Glutamatergic neuron (in vitro differentiated cells): ENCODE data around the gene FKBP14. TPM values are rescaled to one million over a fixed set of nuclear protein-coding genes. Genes with fewer than 3 reads are reported as not detected.
A peak's percentile ranks its signal among the peaks of the same experiment; 100 is the strongest.

ENCODE experiments used
- DNase-seq: peaks from one replicate; pipeline ENCODE4 v3.0.0; 2022
- H3K27ac Mint-ChIP-seq: one replicate; pipeline ENCODE4 v1.8.0; 2020; ENCODE audit warnings: mild to moderate bottlenecking, mixed read lengths, inconsistent platforms; ENCODE audit not compliant: unreplicated experiment
- H3K27me3 Mint-ChIP-seq: one replicate; pipeline ENCODE4 v1.8.0; 2020; ENCODE audit warnings: mild to moderate bottlenecking, moderate library complexity, mixed read lengths, inconsistent platforms; ENCODE audit not compliant: unreplicated experiment
- H3K36me3 Mint-ChIP-seq: one replicate; pipeline ENCODE4 v1.8.0; 2020; ENCODE audit warnings: mild to moderate bottlenecking, mixed read lengths, inconsistent platforms; ENCODE audit not compliant: unreplicated experiment
- H3K4me1 Mint-ChIP-seq: one replicate; pipeline ENCODE4 v1.8.0; 2020; ENCODE audit warnings: mild to moderate bottlenecking, low read depth, mixed read lengths, inconsistent platforms; ENCODE audit not compliant: unreplicated experiment
- H3K4me3 Mint-ChIP-seq: one replicate; pipeline ENCODE4 v1.8.0; 2020; ENCODE audit warnings: mild to moderate bottlenecking, mixed read lengths, inconsistent platforms; ENCODE audit not compliant: unreplicated experiment
- H3K9me3 Mint-ChIP-seq: one replicate; pipeline ENCODE4 v1.8.0; 2020; ENCODE audit warnings: mild to moderate bottlenecking, moderate library complexity, mixed read lengths, inconsistent platforms; ENCODE audit not compliant: unreplicated experiment
- long read RNA-seq: library from polyadenylated mRNA; unstranded; transcript quantifications from one replicate; pipeline ENCODE4 v2.0.0, GENCODE V29; 2020; ENCODE audit not compliant: unreplicated experiment
- total RNA-seq: library from RNA; stranded (reverse); fragmentation: NEBNext Ultra II Directional; extraction: Animal tissue kit (Norgen Biotek cat#: 25700); gene quantifications from one replicate; pipeline ENCODE4 v1.2.1, GENCODE V29; 2021; ENCODE audit not compliant: unreplicated experiment
- TF ChIP-seq, protein P1 (sequence below): fragments of 200-600 bp; sonication (generic); IDR thresholded peaks from one replicate; pipeline ENCODE4 v1.5.0; 2021; ENCODE audit not compliant: partially characterized antibody, unreplicated experiment

The FKBP14 gene, protein sequence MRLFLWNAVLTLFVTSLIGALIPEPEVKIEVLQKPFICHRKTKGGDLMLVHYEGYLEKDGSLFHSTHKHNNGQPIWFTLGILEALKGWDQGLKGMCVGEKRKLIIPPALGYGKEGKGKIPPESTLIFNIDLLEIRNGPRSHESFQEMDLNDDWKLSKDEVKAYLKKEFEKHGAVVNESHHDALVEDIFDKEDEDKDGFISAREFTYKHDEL
- 6.8 TPM for total RNA-seq
- long read RNA-seq, full-length matches to known transcripts = 2 of 2 reads
- long read RNA-seq, partial matches to known transcripts = 0 of 2 reads
- long read RNA-seq, other reads (novel, unspliced or antisense) = 0 of 2 reads

DNA sequence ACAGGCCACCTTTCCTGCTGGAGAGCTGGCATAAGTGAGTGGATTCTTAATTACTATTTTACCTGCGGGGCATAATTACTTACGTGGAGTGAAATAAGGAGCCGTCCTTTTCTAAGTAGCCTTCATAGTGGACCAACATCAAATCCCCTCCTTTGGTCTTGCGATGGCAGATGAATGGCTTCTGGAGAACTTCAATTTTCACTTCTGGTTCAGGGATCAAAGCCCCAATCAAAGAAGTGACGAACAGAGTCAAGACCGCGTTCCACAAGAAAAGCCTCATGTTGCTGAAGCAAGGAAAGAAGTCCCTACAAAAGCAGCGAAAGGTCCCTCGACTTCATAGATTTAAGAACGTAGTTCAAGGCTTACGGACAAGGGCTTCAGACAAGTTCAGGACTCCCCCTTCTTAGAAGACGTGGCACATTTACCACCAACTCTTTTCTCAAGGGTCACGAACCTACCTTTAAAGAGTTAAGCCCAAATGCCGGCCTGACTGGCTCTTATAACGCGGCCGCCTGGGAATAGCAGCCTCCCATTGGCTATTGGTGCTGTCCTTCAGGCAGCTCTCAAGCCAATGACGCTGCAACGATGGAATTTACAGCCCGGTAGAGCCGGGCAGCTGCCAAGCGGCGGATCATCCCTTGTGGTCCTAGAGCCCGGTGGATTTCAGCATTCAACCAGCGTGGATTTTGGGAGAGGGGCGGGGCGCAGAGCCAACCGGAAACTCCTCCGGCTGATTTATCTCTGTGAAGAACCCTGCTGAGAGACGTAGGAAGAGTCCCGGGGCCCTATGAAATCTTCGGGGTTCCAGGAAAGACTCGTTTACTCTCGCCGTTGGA lies at the start of gene FKBP14:
TSS of gene FKBP14 (minus strand) at position 474 of the 836 bp plus-strand sequence. CDS start at position 280, 194 bp downstream.
- Mint-ChIP-seq H3K4me1 (peaks cover 10% of the 10 kb centered on the region), H3K9me3 (peaks cover 9% of the 10 kb centered on the region), H3K27ac (peak within 1 kb of the TSS; percentile 29), H3K27me3 (peaks cover 4% of the 10 kb centered on the region), H3K36me3 (no peaks in the 10 kb centered on the region), H3K4me3 (peak within 1 kb of the TSS; percentile 98)
- TF ChIP-seq, protein P1, sequence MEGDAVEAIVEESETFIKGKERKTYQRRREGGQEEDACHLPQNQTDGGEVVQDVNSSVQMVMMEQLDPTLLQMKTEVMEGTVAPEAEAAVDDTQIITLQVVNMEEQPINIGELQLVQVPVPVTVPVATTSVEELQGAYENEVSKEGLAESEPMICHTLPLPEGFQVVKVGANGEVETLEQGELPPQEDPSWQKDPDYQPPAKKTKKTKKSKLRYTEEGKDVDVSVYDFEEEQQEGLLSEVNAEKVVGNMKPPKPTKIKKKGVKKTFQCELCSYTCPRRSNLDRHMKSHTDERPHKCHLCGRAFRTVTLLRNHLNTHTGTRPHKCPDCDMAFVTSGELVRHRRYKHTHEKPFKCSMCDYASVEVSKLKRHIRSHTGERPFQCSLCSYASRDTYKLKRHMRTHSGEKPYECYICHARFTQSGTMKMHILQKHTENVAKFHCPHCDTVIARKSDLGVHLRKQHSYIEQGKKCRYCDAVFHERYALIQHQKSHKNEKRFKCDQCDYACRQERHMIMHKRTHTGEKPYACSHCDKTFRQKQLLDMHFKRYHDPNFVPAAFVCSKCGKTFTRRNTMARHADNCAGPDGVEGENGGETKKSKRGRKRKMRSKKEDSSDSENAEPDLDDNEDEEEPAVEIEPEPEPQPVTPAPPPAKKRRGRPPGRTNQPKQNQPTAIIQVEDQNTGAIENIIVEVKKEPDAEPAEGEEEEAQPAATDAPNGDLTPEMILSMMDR = no peak
- peak; percentile 92 for DNase-seq

DNA sequence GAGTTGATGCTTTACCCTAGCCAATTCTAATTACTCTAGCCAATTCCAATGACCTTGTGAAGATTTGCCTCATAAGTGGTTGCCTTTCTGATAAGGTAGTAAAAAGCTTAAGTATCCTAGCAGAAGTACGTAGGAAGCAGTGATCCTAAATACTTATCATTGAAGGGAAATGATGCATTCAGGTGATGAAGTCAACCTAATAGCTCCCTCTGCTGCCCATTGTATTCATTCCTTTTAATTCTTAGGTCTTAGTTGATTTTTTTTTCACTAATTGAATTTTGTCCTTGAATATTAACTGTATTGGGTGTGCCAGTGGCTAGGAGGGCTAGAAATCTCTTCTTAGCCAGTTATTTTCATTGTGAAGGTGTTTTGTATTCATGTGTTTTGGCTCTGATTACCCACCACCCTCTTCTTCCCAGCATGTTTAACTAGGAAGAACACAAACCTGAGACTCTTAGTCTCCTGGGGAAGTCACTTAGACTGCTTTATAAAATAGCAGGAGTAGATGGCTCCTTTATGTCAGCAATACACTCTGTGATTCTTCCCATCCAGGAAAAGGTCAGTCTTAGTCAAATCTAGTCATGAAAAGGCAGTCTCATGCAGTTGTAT lies 48.0 kb upstream of the FKBP14 start:
- peaks cover 5% of the 10 kb centered on the region for H3K36me3 Mint-ChIP-seq
- no peak overlapping the region for H3K4me3 Mint-ChIP-seq
- H3K27me3 Mint-ChIP-seq = no peaks in the 10 kb centered on the region
- H3K4me1 Mint-ChIP-seq = no peaks in the 10 kb centered on the region
- DNase-seq = no peak
- TF ChIP-seq, protein P1 = no peak
- no peaks in the 10 kb centered on the region for H3K9me3 Mint-ChIP-seq
- no peak overlapping the region for H3K27ac Mint-ChIP-seq

DNA sequence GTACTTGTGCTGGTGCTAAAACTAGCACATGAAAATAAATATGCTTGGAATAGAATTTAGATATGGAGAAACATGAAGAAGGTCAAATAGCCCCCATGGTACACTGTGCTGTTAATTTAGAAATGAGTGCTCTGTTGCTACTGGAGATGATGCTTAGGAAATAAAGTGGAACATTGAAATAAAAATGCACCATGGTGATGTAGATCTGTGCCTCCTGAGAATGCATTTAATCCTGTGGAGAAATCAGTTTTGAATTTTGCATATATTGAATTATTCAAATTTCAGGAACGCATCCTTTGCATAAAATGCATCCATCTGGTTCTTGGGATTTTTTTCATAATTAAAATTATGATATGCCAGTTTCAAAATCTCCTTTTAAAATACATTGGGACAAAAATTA lies 46.2 kb upstream of the FKBP14 start:
- H3K4me1 Mint-ChIP-seq = no peaks in the 10 kb centered on the region
- no peak for DNase-seq
- H3K27me3 Mint-ChIP-seq = peaks cover 2% of the 10 kb centered on the region
- TF ChIP-seq, protein P1 = no peak
- no peak overlapping the region for H3K27ac Mint-ChIP-seq
- H3K36me3 Mint-ChIP-seq = peaks cover 5% of the 10 kb centered on the region
- H3K9me3 Mint-ChIP-seq = no peaks in the 10 kb centered on the region
- no peak overlapping the region for H3K4me3 Mint-ChIP-seq

DNA sequence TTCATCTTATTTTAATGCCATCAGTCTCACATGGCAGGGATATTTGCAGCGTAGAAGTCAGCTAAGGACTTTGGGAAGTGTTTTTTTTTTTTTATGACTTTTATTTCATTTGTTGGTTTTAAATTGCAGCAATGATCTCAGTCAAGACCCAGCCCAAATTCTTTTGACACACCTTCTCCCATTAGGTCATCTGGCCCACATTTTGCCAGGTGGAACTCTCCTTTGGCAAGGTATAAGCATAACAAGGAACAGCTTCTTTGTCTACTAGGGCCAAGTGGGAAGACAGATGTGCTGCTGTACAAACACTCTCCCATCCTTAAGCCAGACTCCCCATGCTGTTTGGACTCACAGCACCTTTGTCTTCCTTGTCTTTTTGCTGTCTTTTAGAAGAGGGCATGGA lies 43.5 kb upstream of the FKBP14 start:
- DNase-seq = no peak
- no peak overlapping the region for H3K4me3 Mint-ChIP-seq
- TF ChIP-seq, protein P1 = no peak
- peaks cover 5% of the 10 kb centered on the region for H3K36me3 Mint-ChIP-seq
- H3K27me3 Mint-ChIP-seq = peaks cover 2% of the 10 kb centered on the region
- H3K27ac Mint-ChIP-seq = no peak overlapping the region
- no peaks in the 10 kb centered on the region for H3K4me1 Mint-ChIP-seq
- H3K9me3 Mint-ChIP-seq = no peaks in the 10 kb centered on the region
